Cardiac septum (tissue), 1 donor: ENCODE results near the gene PPP1R14B. TPM values are rescaled to one million over a fixed set of nuclear protein-coding genes. Genes with fewer than 3 reads are reported as not detected.

Experiments
- DNase-seq: peaks from one replicate; pipeline ENCODE4 v3.0.0-alpha.2; 2020; ENCODE audit warnings: low spot score
- intact Hi-C: fragments of 100-400 bp; cut with DNase I; formaldehyde crosslinking; loops from one replicate; pipeline ENCODE4 v1.14.0; 2022
- total RNA-seq: library from RNA; stranded (reverse); fragmentation: NEBNext Ultra II Directional; extraction: Animal tissue kit (Norgen Biotek cat#: 25700); gene quantifications from one replicate; pipeline ENCODE4 v1.2.1, GENCODE V29; 2021
- donor health status: DM: no; HTN: no; CAD: no.

The PPP1R14B gene
- total RNA-seq, 1 donor from 2014 or later, result 113 TPM

DNA sequence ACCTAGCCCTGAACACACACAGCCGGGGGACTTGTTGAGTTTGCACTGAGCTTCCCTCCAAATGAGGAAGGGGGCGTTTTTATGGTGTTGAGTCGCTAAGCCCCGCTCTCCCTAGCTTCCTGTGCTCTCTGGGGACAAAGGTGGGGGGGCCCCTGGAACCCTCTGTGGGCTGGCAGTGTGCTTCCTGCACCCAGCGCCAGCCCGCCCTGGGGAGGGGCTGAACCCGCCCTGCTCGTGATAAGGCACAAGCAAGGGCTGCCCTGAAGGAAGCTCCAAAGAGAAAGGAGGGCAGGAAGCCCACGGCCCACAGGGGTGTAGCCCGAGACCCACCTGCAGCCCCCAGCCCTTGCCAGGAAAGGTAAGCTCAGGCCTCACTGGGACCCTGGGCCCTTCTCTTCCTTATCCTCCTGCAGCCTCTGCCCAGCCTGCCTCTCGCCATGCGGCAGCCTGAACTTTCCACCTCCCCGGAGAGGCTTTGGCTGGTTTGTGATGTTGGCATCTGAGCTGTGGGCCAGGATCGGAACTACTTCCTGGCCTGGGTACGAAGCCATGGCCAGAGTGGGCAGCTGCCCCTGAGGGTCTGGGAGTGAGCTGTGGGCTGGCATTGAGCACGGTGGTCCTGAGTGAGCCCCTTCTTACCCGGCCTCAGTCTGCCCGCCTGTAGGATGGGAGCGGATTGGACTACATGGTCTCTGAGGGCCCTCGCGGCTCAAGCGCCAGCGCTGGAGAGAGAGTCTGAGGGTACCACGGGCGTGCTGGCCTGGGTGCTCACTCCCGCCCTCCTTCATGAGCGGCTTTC lies 40.1 kb downstream of the PPP1R14B start, which contains the start of gene FERMT3:
TSS of gene FERMT3 (plus strand) at position 265 of the 799 bp plus-strand sequence. CDS start 644 bp downstream, outside the sequence.
- intact Hi-C loops, result no loop called here
- peak; percentile 89 for DNase-seq

DNA sequence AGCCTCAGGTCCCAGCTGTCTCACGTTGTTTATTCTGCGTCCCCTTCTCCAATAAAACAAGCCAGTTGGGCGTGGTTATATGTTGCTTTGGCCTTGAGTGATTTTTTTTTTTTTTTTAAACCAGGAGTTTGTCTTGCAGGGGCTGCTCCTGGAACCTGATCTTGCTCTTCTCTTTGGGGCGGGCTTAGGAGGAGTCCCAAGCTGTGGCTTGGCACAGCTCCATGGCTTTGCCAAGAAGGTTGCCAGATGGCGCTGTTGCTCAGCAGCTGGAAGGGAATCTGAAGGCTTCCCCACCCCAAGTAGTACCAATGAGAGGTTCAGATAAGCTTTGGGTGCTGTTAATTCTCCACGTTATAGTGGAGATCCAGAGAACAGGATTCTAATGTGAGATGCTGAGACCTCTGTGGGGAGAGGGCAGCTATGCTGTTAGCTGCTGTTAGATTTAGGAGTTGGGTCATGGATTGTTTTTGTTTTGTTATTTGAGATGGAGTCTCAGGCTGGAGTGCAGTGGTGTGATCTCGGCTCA lies 42.2 kb downstream of the PPP1R14B start:
- peak; percentile 93 for DNase-seq
- intact Hi-C loops, result loop anchor here (2.0 kb wide), 2 partner anchors 64 to 96 kb away; partner anchors contain the start of gene CATSPERZ

DNA sequence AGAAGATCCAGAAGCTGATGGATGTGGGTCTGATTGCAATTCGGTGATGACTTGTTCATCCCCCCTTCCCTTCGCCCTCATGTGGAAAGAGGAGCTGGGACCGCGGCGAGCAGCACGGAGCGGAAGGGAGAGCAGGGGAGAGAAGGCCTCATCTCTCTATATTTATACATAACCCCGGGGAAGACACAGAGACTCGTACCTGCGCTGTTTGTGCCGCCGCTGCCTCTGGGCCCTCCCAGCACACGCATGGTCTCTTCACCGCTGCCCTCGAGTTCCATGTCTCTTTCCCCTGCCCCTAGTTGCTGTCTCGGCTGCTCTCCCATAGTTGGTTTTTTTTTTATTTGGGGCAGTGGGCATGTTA lies 42.7 kb downstream of the PPP1R14B start:
- intact Hi-C loops, result loop anchor here (2.0 kb wide), 2 partner anchors 65 to 97 kb away; partner anchors contain the start of gene CATSPERZ
- DNase-seq, result no peak

DNA sequence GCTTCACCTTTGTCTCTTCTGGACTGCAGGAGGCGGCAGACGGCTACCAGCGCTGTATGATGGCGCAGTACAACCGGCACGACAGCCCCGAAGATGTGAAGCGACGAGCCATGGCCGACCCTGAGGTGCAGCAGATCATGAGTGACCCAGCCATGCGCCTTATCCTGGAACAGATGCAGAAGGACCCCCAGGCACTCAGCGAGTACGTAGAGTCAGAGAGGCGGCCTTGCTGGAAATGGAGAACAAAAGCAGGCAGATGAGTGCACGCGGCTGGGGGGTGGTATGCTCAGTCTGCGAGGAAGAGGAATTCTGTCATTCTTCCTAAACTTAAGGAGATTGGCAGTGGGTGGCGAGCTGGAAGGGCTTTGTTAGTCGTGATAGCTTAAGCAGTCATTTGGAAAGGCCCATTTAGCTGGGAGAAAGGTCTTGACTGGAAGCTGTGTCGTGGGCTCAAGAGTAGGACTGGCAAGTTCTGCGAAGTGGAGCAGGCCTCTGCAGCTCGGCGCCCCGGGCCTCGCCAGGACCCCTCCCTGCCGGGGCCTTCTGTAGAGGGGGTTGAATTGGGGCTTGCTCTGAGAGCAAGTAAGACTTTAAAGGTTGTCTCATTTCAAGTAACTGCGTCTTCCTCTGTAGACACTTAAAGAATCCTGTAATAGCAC lies 43.2 kb downstream of the PPP1R14B start:
- DNase-seq, result no peak
- intact Hi-C loops, result loop anchor here (2.0 kb wide), 2 partner anchors 65 to 97 kb away; partner anchors contain the start of gene CATSPERZ

DNA sequence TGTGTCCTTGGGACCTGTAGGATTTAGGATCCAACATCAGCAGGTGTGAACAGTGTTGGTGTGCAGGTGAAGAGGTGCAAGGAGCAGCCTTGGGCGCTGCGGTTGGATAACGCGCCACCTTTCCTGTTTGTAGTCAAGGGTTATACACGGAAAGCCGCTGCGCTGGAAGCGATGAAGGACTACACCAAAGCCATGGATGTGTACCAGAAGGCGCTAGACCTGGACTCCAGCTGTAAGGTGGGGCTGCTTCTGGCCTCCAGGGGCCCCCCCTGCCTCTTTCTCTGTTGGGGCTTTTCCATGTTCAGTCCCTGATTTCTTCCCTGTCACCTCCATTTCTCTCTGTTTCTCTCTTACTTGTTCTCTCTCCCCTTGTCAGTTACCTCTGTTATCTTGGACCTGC lies 43.8 kb downstream of the PPP1R14B start:
- intact Hi-C loops, result no loop called here
- no peak for DNase-seq

DNA sequence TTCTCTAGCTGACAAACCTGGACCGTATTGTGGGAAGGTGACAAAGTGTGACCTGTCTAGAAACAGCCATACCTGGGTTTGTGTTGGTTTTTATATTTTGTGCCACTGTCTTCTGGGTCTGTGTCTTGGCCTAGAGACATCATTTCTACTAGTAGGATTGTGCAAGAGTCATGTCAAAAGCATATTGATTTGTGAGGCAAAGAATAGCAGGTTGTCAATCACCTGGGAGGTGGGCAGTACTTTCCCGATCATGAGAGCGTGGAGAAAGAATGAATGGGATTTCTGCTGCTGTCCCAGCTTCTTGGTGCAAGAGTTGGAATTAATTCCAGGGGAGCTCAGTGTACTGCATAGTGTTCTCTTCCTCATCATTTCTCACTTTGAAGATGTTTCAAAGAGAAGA lies 45.2 kb downstream of the PPP1R14B start:
- no peak for DNase-seq
- intact Hi-C loops, result no loop called here

DNA sequence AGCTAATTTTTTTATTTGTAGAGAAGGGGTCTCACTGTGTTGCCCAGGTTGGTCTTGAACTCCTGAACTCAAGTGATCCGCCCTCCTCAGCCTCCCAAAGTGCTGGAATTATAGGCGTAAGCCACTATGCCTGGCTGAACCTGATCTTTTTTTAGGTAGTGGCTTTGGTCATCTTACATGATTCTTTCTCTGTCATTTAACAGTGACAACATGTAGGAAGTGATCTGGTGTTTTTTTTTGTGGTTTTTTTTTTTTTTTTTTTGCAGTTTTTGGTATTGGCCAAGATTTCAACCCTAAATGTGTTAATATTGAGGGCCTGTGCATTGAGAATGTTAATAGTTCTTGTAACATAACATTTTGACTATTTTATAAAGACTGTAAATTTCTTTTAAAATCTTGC lies 48.2 kb downstream of the PPP1R14B start:
- intact Hi-C loops, result no loop called here

DNA sequence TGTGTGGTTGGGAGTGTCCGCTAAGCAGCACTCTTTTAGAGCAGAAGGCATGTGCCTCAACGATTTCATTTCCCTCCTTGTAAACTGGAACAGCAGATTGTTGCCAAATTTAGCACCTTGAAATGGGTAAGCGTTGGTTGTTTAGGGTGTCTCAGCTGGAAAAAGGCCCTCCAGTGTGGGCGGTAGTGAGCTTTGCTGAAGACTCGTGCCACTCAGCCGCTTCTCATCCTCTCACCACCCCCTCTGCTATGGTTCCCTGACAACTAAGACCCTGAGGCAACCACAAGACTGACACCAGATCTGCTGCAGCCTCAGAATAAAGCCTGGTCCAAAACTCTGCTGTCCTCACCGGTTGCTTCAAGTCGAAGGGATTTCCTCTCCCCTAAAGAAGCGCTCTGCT lies 50.1 kb downstream of the PPP1R14B start:
- no peak for DNase-seq
- intact Hi-C loops, result no loop called here

More for the DNA sequence above, 48.2 kb downstream of the PPP1R14B start:
- DNase-seq, result no peak

Other genes with a start within 250 kb of the PPP1R14B start
- gene FLRT1, start 211.0 kb downstream of the PPP1R14B start, total RNA-seq, result 1.2 TPM
- 86.2 TPM for gene MACROD1, start 80.8 kb downstream of the PPP1R14B start, total RNA-seq
- gene STIP1, start 60.8 kb downstream of the PPP1R14B start, total RNA-seq, result 86.0 TPM
- 7.8 TPM for gene FERMT3, start 40.2 kb downstream of the PPP1R14B start, total RNA-seq
- 49.7 TPM for gene TRPT1, start 20.8 kb downstream of the PPP1R14B start, total RNA-seq
- 75.0 TPM for gene NUDT22, start 20.7 kb downstream of the PPP1R14B start, total RNA-seq
- 51.9 TPM for gene DNAJC4, start 16.4 kb downstream of the PPP1R14B start, total RNA-seq
- 261 TPM for gene VEGFB, start 12.4 kb downstream of the PPP1R14B start, total RNA-seq
- 57.8 TPM for gene FKBP2, start 5.8 kb downstream of the PPP1R14B start, total RNA-seq
- 9.6 TPM for gene PLCB3, start 4.6 kb upstream of the PPP1R14B start, total RNA-seq
- gene BAD, start 37.7 kb upstream of the PPP1R14B start, total RNA-seq, result 45.9 TPM
- 37.7 TPM for gene GPR137, start 38.9 kb upstream of the PPP1R14B start, total RNA-seq
- gene KCNK4, start 44.4 kb upstream of the PPP1R14B start, total RNA-seq, result not detected
- not detected for gene CATSPERZ, start 53.4 kb upstream of the PPP1R14B start, total RNA-seq
- gene ESRRA, start 58.6 kb upstream of the PPP1R14B start, total RNA-seq, result 116 TPM
- gene TRMT112, start 70.6 kb upstream of the PPP1R14B start, total RNA-seq, result 75.1 TPM
- gene PRDX5, start 71.2 kb upstream of the PPP1R14B start, total RNA-seq, result 208 TPM
- 6.3 TPM for gene CCDC88B, start 93.3 kb upstream of the PPP1R14B start, total RNA-seq
- gene RPS6KA4, start 112.2 kb upstream of the PPP1R14B start, total RNA-seq, result 15.4 TPM